Hypothalamus (tissue), 51 donors: ENCODE measurements around the gene GBX2.

Source experiments
- DNase-seq, 51 donors: peaks; one replicate each; lab custom pipeline; 2025; lab: John Stamatoyannopoulos, UW

GBX2 gene

DNA sequence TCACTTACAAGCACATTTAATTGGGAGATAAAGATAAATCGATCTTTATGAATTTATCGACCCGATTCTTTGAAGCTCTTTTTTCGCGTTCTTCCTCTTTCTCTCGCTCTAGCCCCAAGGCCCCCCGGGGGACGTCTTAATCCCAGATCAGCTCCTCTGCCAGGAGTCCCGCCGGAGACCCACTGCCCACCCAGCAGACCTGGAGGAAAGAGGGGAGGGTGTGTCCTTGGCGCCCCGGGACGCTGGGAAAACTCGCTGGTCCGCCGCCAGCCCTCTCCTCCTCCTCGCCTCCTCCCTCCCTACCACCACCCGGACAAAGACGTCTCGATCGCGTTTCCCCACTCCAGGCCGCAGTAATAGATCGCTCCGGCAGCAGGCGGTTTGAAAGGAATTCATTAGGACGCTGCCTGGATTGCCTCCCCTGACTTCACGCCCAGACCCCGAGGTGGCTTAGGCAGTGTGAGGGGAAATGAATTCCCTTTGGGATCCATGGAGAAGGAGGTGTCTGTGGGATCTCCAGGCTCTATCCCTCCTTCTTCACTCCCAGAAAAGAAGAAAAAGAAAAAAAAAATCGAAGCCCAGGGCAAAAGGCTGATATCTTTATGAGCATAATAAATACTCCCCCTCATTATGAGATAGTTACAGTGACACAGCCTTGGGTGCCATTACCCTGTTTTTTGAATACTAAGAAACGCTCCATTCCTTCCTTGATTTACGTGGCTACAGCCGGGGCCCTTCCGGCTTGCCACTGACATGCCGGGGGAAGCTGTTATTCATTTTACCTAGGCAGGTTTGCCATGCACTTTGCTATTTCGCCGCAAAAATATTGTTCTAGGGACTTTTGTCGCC, 1.8 kb upstream of the GBX2 start:
- DNase-seq: no peak

DNA sequence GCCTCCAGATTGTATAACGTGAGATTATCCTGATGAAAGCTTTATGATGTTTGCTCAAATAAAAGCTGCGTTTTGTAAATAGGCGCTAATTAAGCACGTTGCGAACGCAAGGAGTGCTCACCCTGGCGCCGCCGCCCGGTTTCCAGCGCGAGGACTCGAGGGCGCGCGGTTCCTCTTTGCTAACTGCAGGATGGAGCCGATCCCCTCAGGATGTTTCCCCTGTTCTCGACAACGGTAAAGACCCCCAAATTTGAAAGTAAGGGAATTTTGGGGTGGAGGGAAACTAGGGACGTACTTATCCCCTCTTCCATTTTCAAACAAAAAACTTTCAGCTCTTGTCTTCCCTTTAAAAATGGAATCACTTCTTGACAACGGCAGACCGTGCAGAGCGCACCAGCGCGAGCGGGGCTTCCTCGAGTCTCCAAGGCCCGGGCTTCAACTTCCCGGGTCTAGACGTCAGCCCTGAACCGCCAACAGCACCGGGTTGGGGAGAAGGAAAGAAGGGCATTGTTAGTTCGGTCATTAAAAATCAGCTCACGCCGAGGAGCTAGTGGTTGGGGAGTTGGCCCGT, 1.1 kb upstream of the GBX2 start:
- peak in 2 of 51 donors; percentile 10 to 29 for DNase-seq

DNA sequence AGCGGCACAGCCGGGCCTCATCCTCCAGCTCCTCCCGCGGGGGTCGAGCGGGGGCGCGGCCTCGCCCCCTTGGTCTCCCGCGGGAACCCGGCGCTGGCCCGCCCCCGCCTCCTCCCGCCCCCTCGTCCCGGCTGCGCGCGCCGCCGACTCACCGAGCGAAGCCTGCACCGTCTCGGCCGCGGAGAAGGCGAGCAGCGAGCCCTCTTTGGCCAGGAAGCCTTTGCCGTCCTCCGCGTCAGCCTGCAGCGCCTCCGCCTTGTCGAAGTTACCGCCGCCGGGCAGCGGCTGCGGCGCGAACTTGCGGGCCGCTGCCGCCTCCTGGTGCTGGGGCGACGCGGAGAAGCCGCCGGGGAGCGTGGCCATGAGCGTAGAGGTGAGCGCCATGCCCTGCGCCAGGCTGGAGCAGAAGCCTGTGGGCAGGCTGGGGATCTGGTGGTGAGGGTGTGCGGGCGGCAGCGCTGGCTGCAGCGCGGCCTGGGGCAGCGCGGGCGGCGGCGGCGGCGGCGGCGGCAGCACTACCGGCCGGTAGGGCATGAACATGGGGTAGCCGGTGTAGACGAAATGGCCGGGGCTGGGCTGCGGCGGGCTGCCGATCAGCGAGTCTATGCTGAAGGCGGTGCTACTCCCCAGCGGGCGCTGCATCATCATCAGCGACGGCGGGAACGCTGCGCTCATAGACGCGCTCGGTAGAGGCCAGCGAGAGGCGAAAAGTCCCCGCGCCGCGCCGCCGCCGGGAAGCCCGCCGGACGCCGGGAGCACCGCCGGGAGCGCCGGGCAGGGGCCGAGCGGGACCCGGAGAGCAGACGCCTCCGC, 683 bp downstream of the GBX2 start:
- no peak for DNase-seq

DNA sequence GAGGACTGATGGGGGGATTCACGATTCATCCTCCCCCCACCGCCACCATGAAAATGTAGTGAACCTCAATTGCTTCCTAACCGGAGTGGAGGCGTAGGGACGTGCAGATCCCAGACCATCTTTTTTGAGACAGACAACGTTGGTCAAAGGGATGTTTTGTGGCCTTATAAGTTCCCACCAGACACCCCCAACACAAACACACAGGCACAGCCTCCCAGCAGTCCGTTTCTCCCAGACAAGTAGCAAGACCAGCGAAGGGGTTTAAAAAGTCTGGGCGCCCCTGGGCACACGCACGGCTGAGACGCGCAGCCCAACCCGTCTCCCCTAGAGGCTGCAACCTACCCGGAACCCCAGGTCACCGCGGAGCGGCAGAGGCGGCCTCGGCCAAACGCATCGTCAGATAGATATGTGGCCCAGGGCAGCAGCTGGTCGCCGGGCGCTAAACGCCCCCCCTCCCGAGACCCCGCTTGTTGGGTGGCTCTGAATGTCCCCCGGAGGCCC, 1.3 kb downstream of the GBX2 start:
- DNase-seq: no peak

DNA sequence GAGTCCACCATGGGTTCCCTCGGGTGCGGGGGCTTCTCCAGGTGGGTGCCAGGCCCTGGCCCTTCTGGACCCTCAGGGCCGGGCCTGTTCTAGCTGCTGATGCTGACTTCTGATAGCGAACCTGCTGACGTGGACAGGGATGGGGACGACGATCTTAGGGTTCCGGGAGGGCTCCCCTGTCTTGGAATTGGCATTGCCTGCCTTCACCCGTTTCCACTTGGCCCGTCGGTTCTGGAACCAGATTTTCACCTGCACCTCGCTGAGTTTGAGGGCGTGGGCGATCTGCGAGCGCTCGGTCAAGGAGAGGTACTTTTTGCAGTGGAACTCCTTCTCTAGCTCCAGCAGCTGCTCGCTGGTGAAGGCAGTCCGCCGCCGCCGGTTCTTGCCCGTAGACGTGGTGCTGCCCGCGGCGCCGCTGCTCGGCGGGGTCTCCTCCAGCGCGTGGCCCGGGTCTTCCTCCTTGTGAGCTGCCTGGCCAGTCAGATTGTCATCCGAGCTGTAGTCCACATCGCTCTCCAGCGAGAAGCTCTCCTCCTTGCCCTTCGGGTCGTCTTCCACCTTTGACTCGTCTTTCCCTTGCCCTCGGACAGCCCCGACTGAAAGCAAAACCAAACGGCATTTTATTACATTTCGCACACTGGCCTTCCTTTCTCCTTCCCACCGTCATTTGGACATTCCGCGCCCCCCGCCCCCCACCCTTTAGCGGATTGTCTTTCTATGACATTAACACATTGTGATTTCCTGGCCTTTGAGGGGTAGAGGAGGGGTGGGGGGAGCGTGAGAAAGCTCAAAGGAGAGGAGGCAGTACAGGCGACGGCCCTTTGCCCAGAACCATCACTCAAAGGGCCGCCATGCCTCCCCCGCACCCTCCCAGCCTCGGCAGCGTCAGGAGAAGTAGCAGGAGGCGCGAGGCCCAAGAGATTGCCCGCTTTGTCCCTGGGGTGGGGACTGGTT, 2.1 kb downstream of the GBX2 start:
- no peak for DNase-seq

DNA sequence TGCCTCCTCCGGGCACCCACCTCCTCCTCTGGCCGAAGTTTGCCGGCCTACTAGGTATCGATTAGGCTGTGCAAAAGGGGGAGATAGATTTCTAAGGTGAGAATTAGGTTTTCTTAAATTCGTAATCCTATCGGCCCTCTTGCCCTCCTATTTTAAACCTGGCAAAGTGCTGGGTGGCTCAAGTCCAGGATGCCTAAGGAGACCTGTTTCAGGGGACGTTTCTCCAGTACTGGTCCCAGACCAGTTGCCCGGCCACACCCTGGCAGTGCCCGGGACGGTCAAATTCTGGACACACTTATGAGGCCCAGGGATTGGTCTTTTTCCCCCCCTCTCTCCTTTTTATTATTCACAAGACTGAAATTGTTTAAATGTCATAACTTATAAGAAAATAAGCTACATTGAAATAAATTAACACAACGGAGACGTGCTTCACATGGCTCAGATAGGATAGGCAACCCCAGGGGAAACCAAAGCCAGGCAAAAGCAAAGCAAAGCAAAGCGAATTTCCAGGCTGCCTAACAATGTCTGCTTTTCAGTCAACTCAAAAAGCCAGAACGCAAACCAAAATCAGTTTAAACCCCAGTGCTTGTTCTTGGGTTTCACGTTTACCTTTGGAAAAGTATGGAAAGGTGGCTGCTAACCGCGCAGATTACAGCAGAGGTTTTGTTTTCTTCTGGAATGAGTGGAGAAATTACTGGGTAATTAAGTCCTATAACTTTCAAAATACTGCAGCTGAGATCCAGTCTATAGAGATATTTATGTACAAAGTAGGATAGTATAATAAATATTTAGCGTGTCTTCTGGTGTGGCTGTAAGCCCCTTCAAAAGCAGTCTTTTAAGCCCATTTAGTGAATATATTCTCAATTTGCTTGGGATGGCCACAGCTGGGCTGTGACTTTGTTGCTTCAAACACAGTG, 3.0 kb downstream of the GBX2 start:
- no peak for DNase-seq

DNA sequence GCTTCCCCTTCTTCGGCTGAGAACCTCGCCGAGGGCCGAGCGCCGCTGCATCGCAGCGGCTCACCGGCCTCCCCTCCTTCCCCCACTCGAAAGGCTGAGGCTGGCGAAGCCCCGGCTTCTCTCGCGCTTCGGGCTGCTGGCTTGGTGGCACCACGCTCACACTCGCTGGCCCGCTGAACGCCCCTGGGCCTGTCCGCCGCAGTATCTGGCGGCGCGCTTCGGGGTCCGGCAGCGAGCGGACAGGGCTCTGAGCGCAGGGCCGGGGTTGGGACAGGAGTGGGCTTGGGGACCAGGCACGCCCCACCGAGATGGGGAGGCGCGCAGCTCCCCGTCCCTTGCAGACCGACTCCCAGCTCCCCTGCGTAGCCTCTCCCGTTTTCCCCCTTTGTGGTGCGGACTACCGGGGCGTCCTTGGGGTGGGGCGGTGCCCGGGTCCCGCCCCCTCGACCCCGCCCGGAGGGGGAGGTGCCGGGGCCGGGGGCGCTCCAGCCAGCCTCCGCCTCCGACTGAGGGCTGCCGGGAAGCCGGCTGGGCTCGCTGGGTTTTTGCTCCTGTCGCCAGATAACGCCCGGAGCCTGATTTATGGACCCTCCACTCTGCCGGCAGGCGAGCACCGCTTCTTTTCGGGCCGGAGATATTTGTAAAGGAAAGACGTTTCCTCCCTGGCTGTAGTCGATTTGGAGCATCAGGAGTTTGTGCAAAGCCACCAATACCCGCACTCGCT, 3.8 kb downstream of the GBX2 start:
- no peak for DNase-seq

DNA sequence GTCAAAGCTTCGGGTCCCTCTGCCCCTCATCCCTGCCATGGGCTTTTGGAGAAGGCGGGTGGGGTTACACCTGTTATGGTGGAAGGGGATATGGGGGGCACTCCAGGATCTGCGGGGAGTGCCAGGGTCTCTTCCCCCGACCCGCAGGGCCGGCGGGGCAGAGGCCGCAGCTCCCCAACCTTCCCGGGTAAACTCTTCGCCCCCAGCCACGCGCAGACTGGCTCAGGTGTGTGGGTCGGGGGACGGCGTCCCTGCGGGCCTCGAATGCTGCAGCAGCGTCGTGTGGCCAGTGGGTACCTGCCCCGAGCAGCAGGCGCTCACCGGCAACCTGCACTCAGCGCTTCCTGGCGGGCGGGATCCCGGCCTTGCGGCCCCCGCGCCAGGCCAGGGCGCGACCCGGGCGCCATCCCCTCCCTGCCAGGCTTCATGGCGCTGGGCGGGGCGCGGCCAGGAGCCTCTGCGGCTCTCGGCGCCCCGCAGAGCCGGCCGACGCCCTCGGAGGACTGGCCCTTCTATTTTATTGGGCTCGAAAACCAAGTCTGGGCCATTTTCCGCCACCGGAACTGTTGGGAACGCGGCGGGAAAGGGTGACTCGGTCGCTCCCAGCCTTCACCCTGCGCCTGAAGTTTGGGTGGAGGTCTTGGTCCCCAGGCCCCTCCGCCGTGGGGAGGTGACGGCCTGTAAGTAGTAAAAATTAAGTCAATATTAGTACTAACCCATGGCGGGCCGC, 4.5 kb downstream of the GBX2 start:
- DNase-seq: no peak

DNA sequence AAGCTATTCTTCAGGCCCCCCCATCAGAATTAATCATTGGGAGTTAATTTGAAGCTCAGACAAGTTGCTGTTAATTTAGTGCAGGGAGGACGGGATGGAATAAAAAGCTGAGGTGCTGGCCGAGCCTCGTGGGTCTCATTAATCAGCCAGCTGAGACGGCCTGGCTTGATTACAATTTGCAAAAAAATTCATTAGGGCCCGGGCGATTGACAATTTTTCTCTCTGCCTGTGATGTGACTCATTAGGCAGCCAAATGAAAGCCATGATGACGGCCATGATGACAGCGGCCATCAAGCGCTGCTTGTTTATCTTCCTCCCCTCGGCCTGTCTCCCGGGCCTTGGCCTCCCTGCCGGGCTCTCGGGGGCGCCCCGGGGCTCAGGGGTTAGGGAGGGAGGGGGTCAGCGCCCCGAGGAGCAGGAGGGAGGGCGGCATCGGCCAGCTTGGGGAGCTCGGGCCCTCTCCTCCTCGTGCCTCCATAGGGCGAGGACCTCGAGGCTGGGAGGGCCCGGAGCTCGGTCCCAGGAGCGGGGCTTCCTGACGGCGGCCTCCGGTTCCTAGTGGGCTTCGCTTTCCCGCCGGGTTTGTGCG, 5.2 kb downstream of the GBX2 start:
- no peak for DNase-seq

DNA sequence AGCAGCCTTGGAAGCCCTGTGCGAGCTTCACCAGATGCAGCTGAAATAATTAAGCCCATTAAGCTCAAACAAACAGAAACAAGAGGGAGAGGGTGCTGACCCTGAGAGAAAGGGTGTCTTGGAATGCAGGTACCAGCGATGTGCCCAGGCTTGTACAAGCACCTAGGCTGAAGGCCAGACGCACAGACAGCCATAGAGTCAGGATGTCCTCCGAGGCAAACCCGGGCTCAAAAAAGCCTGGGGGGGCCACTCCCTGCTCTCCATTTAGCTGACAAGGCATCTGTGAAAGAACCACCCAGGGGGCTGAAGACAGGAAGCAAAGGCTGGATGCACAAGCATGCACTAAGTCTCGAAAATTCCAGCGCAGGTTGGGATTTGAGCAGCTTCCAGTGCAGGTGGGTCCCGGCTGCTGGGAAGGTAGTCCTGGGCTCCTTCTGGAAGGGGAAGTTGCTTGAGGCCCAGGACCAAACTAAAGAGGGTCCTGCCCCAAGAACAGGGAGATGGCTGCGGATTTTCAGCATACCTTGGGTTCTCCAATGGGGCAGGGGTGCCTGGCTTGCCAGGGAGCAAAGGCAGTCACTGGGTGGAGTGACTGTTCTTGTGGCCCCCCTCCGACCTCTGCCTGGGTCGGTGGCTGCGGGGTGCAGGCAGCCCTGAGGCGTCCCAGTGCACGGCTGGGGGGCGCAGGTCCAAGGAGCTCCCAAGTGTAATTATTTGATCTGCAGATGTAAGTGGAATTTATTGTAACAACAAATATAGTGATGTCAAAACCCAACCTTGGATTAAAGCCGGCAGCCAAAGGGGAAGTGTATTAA, 5.9 kb downstream of the GBX2 start:
- no peak for DNase-seq

DNA sequence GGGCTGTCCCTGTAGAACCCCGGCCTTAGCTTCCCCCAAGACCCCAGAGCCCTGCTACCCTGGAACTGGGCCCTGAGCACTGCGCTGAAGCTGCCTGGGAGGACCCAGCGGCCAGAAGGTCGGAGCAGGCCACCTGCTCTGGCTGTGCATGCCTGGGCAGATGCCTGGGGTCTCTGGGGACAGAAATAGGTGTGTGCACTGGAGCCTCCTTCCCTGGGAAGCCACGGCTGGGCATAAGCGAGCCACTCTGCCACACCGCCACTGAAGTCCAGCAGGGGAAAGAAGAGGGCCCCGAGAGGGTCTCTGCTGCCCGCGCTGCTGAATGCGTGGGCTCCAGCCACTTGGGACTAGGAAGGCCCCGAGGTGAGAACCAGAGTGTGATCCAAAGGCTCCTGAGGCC, 6.7 kb downstream of the GBX2 start:
- no peak for DNase-seq

DNA sequence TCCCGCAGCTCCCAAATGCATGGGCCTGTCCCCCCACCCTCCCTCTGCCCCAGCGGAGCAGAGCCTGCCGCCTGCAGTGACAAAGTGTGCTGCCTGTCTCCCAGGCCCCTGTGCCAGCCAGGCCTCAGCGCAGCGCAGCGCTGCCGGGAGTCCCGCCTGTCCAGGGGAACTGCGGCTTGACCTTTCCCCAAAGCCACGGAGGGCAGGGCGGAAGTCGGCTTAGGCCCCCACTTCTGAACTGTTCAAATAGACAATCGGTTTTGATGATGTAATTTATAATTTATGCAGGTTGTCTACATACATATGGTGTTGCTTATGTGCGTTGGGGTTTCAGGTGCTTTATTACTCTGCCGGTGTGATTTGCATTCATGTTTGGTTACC, 7.1 kb downstream of the GBX2 start:
- DNase-seq: no peak

DNA sequence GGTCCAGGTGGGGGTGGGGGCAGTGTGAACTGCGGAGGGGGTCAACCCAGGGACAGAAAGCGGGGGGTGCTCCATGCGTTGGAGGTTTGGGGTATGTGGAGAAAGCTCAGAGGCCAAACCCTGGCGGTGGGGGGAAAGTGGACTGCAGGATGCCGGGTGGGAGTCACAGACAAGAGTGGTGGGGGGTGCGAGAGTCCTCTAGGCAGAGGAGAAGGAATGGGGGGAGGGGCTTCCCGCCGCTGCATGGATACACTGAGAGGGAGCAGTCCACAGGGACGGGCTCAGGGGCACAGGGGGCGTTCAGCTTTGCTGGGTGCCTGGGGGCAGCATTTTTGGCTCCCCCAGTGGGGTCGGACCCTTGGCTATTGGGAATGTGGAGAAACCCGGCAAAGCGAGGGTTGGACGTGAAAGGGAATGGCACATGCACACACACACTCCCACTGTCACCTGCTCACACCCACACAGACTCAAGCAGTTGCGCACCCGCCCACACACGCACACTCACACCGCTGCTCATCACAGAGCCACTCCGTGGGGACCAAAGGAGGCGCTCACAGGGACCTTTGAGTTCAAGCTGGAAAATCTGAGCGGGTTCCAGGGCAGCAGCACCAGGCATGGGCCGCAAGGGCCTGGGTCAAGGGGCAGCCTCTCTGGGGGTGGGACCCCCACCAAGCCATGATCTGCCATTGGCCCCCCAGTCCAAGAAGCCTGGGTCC, 7.7 kb downstream of the GBX2 start:
- no peak for DNase-seq

DNA sequence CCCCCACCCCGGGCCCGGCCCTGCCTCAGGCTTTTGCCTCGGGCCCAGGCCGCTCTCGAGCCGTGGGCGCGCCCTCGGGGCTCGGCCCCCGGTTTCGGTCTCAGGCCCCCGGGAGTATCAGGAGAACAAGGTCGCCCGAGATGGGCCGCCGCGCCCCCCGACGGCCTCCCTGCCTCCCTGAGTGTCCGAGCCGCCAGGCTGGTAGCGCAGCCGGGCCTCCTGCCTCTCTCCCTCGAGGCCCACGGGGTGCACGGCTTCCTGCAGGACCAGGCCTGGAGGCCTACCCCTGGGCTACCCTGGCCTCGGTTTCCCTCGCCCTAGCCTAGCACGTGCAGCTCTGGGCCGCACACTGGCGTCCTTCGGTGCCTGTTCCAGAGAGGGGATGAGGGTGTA, 8.4 kb downstream of the GBX2 start:
- DNase-seq: no peak

DNA sequence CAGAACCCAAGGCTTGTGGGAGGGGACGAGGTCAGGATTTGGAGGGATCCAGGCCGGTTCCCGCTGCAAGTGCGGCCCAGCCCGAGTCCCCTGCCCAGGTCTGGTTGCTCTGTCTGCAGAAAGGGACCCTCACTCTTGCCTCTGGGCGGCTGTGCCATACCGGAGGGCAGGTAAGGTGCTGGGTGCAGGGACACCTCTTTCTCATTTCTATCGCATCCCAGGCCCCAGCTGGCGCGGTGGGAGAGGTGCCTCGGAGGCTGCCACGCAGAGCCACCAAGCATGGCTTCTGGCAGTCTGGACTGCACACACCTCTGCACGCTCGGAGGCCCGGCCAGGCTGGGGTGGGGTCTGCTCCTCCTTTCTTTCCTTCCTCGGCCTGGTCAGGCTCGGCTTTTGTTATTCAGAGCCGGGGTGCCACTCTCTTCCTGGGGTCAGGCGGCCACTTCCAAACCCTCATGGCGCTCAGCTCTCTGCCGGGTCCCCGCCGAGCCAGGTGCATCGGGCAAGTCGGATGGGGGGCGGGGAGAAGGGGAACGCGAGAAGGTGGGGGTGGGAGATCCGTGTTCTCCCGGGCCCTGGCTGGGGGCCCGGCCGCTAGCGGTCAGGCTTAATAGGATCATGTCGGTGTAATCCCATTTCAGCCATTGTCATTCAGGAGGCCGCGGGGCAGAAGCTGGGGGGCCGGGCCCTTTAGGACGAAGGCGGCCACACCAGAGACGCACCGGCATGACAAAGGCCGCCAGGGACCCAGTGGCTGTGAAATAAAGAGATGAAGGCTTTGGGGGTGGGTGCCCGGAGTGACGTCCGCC, 9.0 kb downstream of the GBX2 start:
- no peak for DNase-seq
